Subcutaneous abdominal adipose tissue (tissue), 5 donors: ENCODE results near the gene FREM1.
"Not testable (repeated sequence)": the region's sequence is repeated elsewhere in the genome, so short reads cannot be mapped to it uniquely, and the experiment has no call there.

Experiments used
- H3K27ac ChIP-seq: one replicate; pipeline ENCODE4 v1.7.0; 2013; ENCODE audit warnings: low read depth, mild to moderate bottlenecking, inconsistent platforms, low read length, moderate library complexity
- H3K27me3 ChIP-seq, 5 donors: one replicate each; pipeline ENCODE4 v1.7.0; 2013; ENCODE audit warnings: low read length in 5 of 5, inconsistent platforms in 1 of 5; ENCODE audit not compliant: control insufficient read depth in 5 of 5, insufficient read depth in 4 of 5
- H3K36me3 ChIP-seq, 5 donors: one replicate each; pipeline ENCODE4 v1.7.0; 2013; ENCODE audit warnings: low read length in 5 of 5; ENCODE audit not compliant: control insufficient read depth in 5 of 5, insufficient read depth in 5 of 5
- H3K4me1 ChIP-seq, 5 donors: one replicate each; pipeline ENCODE4 v1.7.0; 2013; ENCODE audit warnings: low read length in 5 of 5, mild to moderate bottlenecking in 3 of 5, moderate library complexity in 1 of 5; ENCODE audit not compliant: control insufficient read depth in 5 of 5, insufficient read depth in 5 of 5
- H3K4me3 ChIP-seq, 5 donors: one replicate each; pipeline ENCODE4 v1.7.0; 2013; ENCODE audit warnings: low read length in 5 of 5, low read depth in 1 of 5
- H3K9ac ChIP-seq, 5 donors: one replicate each; pipeline ENCODE4 v1.7.0; 2013; ENCODE audit warnings: low read length in 5 of 5, mild to moderate bottlenecking in 4 of 5, moderate library complexity in 3 of 5
- H3K9me3 ChIP-seq, 5 donors: one replicate each; pipeline ENCODE4 v1.7.0; 2013; ENCODE audit warnings: low read length in 5 of 5; ENCODE audit not compliant: control insufficient read depth in 5 of 5
- donor health status: healthy.
- donor health status: healthy.
- donor health status: healthy.
- donor health status: healthy.
- donor health status: healthy.

FREM1 gene

DNA sequence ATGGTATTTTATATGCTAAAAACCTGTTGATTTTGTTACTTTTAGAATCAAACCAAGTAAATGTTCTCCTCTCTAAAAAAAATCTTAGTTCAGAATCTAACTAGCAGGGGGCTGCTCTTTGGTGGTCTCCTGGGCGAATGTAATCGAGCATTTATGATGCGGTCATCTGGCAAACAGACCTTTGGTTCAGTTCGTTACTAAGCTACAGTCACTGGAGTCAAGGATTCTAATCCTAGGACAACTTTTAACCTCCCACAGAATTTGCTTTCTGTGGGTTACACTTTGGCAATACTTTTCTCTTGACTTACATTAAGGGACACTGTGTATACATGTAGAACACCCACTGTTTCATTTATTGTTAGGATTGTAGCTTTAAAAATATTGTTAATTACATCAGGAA lies 26.3 kb upstream of the FREM1 start:
- Histone ChIP-seq H3K27me3 (no peaks in the 10 kb centered on the region), H3K36me3 (no peaks in the 10 kb centered on the region), H3K27ac (no peak overlapping the region)

DNA sequence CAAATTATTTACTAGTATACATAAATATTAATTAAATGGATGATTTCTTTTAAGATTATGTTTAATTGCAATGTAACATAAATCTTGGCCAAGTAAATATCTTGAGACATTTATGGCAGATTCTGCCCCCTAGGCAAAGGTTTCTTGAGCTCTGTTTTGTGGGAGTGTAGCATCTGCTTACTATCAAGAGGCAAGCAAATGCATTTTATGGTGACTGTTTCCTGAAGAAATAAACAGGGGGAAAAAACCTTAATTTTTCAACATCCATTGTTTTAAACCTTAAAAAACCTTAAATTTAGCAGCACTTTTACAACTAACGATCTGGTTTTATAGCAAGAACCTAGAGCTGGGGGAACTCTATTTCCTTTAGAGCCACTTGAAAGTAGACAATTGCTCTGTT lies 25.7 kb upstream of the FREM1 start:
- Histone ChIP-seq H3K9me3 (no peaks in the 10 kb centered on the region), H3K27ac (no peak overlapping the region), H3K27me3 (no peaks in the 10 kb centered on the region), H3K36me3 (no peaks in the 10 kb centered on the region), H3K4me3 (no peak overlapping the region), H3K4me1 (peaks cover 0 to 6% (median 0%) of the 10 kb centered on the region in 5 donors), H3K9ac (no peak overlapping the region)

More for the DNA sequence above, 26.3 kb upstream of the FREM1 start:
- H3K4me1 ChIP-seq = peaks cover 0 to 7% (median under 1%) of the 10 kb centered on the region in 5 donors
- no peaks in the 10 kb centered on the region for H3K9me3 ChIP-seq
- H3K9ac ChIP-seq = no peak overlapping the region
- H3K4me3 ChIP-seq = no peak overlapping the region

DNA sequence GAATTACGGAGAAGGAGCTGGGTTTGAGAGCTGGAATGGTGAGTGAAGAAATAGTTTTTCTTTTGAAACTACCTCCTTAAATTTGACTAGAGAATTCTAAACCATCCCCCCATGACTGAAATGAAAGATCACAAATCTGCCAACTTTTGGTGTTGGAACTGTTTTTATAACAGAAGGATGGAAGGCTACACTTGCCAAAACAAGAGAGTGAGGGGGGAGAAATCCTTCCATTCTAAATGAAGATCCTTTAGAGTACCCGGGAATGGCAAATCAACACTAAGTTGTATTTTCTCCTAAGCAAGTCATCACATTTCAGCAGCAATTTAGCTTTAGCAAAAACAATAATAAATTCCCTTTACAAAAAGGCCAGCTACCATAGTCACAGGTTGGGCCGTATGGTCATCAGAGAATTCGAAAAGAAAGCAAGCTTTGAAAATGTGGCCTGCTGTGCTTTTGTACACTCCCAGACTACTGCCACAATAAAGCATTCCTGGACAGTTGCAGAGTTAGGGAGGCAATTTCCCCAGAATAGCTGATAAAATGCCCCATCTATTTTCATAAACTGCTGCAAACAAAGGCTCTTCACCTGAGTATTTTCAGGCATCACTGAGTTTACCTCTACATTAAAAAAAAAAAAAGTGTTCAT lies 25.0 kb upstream of the FREM1 start:
- Histone ChIP-seq H3K27me3 (no peaks in the 10 kb centered on the region), H3K9me3 (no peaks in the 10 kb centered on the region), H3K4me3 (no peak overlapping the region), H3K9ac (no peak overlapping the region), H3K27ac (no peak overlapping the region), H3K4me1 (peaks cover 0 to 6% (median 0%) of the 10 kb centered on the region in 5 donors), H3K36me3 (no peaks in the 10 kb centered on the region)

DNA sequence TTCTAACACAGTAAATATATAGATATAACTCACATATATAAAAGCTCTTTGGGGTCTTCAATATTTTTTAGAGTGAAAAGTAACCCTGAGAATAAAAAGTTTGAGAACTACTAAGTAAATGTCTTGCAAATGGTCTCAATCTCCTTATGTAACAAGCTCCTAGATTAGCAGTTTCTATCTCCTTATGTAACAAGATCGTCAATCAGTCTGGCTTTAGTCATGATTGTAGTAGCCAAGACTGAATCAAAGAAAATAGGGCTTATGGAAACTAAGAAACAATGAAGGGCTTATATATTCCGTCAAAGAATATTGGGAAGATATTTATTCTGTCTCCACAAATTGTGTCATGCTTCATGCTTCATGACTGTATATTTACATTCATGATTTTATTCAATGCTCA lies 22.4 kb upstream of the FREM1 start:
- no peak overlapping the region for H3K9ac ChIP-seq
- H3K36me3 ChIP-seq = no peaks in the 10 kb centered on the region
- H3K27ac ChIP-seq = no peak overlapping the region
- H3K27me3 ChIP-seq = no peaks in the 10 kb centered on the region
- H3K4me1 ChIP-seq = peaks cover 0 to 6% (median 0%) of the 10 kb centered on the region in 5 donors
- H3K4me3 ChIP-seq = no peak overlapping the region
- H3K9me3 ChIP-seq = no peaks in the 10 kb centered on the region

DNA sequence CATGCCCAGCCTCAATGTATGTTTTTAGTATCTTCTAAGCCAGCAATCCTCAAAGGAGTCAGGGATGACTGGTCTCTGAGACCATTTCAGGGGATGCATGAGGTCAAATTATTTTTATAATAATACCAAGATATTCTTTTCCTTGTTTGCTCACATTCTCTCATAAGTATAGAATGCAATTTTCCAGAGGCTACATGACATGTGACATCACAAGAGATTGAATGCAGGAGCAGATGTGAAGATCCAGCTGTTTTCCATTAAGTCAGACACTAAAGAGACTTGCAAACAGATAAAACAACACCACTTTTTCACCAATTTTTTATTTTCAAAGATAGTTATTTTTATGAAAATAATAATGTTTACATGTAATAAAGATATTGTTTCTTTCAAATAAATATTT lies 22.0 kb upstream of the FREM1 start:
- Histone ChIP-seq H3K9ac (no peak overlapping the region), H3K36me3 (no peaks in the 10 kb centered on the region), H3K4me3 (no peak overlapping the region), H3K27me3 (no peaks in the 10 kb centered on the region), H3K9me3 (no peaks in the 10 kb centered on the region), H3K27ac (no peak overlapping the region), H3K4me1 (peaks cover 0 to 6% (median 0%) of the 10 kb centered on the region in 5 donors)

DNA sequence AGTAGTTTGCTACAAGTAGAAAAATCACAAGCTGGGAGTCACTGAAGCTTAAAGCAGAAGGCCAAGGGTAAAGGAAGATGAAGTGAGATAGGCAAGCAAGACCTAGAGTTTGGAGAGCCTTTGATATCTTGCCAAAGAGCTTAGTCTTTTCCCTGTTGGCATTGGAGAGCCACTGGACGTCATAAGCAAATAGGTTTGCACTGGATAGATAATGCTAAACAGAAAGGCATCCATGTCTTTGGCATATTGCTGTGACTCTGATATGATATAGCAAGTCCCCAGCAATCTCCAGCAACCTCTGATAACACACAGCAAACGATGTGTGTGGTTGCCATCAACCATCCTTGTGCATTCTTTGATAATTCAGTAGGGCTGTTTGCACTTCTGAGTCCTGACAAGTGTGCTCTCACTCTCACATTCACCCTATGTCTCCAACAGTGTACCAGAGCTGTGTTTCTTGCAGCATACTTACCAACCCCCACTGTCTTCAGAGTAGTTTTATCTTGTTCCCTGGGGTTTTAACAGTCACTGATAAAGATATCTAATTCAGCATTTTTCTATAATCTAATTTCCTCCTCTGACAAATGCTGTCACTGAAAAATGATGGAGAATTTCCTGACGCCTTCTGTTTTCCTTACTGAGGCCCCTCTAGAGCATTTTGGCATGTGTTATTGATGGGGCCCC lies 16.9 kb upstream of the FREM1 start:
- Histone ChIP-seq H3K36me3 (no peaks in the 10 kb centered on the region), H3K9me3 (no peaks in the 10 kb centered on the region), H3K4me3 (no peak overlapping the region), H3K27ac (no peak overlapping the region), H3K27me3 (no peaks in the 10 kb centered on the region), H3K9ac (no peak overlapping the region), H3K4me1 (peaks cover 0 to 29% (median 12%) of the 10 kb centered on the region in 5 donors)

DNA sequence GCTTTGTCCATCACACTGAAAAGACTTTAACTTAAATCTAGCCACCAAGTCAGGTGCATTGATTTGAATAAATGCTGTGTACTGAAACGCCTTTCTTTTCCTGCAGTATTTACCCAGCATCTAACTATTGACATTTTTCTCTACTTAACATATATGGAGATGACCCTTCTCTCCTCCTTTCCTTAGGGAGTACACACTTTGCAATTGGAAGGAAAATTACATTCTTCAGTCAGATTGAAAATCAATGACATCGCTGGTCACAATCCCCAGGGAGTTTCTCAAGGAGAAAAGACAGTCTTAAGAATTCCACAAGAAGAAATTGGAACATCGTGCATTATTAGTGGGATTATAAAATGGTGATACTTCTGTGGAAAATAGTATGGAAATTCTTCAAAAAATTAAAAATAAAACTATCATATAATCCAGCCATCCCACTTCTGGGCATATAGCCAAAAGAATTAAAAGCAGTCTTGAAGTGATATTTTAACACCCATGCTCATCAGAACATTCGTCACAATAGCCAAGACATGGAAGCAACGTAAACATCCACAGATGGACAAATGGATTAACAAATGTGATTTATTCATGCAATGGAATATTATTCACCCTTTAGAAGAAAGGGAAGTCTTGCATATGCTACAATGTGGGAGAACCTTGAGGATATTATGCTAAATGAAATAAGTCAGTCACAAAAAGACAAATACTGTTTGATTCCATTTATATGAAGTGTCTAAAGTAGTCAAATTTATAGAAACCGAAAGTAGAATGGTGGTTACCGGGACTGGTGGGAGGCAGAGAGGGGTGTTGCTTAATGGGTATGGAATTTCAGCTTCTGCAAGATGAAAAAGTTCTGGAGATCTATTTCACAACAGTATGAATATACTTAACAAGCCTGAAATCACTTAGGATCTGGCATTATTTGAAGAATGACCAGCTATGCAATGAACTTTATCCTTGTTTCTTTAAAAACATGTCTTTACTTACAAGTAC lies 14.3 kb upstream of the FREM1 start:
- Histone ChIP-seq H3K27me3 (no peaks in the 10 kb centered on the region), H3K36me3 (no peaks in the 10 kb centered on the region), H3K9me3 (no peaks in the 10 kb centered on the region), H3K4me1 (peaks cover 0 to 30% (median 12%) of the 10 kb centered on the region in 5 donors), H3K9ac (peak overlapping the region in 2 of 5 donors; percentile 6 to 32), H3K4me3 (peak overlapping the region; percentile 35 to 56 (median 38)), H3K27ac (peak overlapping the region; percentile 79)

DNA sequence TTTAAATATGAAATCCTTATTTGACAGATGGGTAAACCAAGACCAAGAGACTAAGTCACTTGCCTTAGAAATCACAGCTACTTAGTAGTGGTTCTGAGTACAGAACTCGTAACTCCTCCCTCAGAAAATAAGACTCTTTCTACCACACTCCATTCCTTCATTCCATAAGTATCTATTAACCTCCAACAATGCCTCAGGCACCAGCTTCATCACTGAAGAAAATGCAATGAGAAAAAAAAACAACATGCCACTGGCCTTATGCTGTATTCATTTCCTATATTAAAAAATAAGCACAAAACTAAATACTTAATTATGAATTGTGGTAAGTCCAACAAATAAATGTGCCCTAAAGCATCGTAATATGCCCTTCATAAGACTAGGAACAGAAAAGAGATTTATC lies 13.5 kb upstream of the FREM1 start:
- no peak overlapping the region for H3K9ac ChIP-seq
- peaks cover 0 to 30% (median 12%) of the 10 kb centered on the region in 5 donors for H3K4me1 ChIP-seq
- no peaks in the 10 kb centered on the region for H3K9me3 ChIP-seq
- H3K36me3 ChIP-seq = no peaks in the 10 kb centered on the region
- H3K4me3 ChIP-seq = no peak overlapping the region
- H3K27me3 ChIP-seq = no peaks in the 10 kb centered on the region
- peak overlapping the region; percentile 79 for H3K27ac ChIP-seq

DNA sequence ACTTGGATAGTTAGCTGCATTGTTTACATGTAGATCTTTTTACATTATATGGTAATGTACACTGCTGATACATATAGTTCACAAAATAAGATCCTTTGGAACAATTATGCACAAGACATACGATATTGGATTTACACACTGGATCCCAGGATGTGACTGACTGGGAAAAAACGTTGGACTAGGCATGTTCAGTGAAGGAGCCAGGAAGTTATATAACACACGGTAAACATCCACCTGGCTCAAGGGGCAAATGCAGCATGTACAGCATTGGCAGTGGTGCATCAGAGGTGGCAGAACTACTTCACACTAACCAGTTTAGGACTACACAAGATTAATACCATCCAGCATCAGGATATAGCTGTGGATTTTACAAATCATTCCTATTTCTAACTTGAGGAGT lies 10.6 kb upstream of the FREM1 start:
- H3K9ac ChIP-seq, H3K27me3 ChIP-seq, H3K4me3 ChIP-seq, H3K27ac ChIP-seq, H3K36me3 ChIP-seq, H3K9me3 ChIP-seq: not testable (repeated sequence)
- peaks cover 0 to 25% (median 12%) of the 10 kb centered on the region in 5 donors for H3K4me1 ChIP-seq

DNA sequence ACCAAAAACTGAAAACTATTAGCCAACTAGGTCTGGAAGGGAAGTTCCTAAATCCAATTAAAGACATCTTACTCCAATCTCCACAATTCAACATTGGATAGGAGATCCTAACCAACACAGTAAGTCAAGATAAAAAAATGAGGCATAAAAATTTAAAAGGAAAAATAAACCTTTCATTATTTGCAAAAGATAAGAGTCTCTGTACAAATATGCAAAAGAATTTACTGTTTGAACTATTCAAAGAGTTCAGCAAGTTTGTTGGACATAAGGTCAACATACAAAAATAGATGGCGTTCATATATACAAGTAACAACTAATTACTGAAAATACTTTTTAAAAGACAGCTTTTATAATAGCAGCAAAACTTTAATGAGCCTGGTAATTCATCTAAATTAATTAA lies 3.1 kb upstream of the FREM1 start:
- Histone ChIP-seq H3K9me3 (no peaks in the 10 kb centered on the region), H3K27me3 (no peaks in the 10 kb centered on the region), H3K36me3 (no peaks in the 10 kb centered on the region), H3K27ac (no peak overlapping the region), H3K4me1 (peaks cover 0 to 21% (median 17%) of the 10 kb centered on the region in 5 donors), H3K4me3 (no peak overlapping the region), H3K9ac (no peak overlapping the region)
